CD14-positive monocyte (primary cell): ENCODE data around the gene PIGC. TPM values are rescaled to one million over a fixed set of nuclear protein-coding genes. Genes with fewer than 3 reads are reported as not detected.

Experiments used
- DNase-seq, 3 donors: peaks; one replicate each; pipeline ENCODE4 v3.0.0-alpha.2; 2011 to 2022
- H2AFZ ChIP-seq: 2 replicates; pipeline ENCODE4 v1.6.0; 2012; ENCODE audit warnings: mild to moderate bottlenecking, low read depth, low read length, inconsistent platforms; ENCODE audit not compliant: insufficient read depth, poor library complexity, severe bottlenecking
- H3K27ac ChIP-seq, 2 donors: 1 replicate in 1 of 2; 2 replicates in 1 of 2; pipeline ENCODE4 v1.5.1; 2012 to 2013; ENCODE audit warnings: low read length in 2 of 2, control low read depth in 1 of 2, inconsistent platforms in 1 of 2, low read depth in 1 of 2, mild to moderate bottlenecking in 1 of 2
- H3K27me3 ChIP-seq, 2 donors: one replicate each; pipeline versions ENCODE4 v1.6.0 to v1.6.1; 2011 to 2013; ENCODE audit warnings: low read length in 2 of 2; ENCODE audit not compliant: control insufficient read depth in 2 of 2, insufficient read depth in 2 of 2
- H3K36me3 ChIP-seq, 2 donors: replicated peaks in 1 of 2; 1 replicate in 1 of 2; 2 replicates in 1 of 2; pipeline versions ENCODE4 v1.5.1 to v1.6.1; 2012 to 2013; ENCODE audit warnings: low read length in 2 of 2, control low read depth in 1 of 2, inconsistent platforms in 1 of 2, mild to moderate bottlenecking in 1 of 2; ENCODE audit not compliant: insufficient read depth in 2 of 2, control insufficient read depth in 1 of 2
- H3K4me1 ChIP-seq, 2 donors: 1 replicate in 1 of 2; 2 replicates in 1 of 2; pipeline versions ENCODE4 v1.5.1 to v1.6.1; 2012 to 2013; ENCODE audit warnings: low read length in 2 of 2, control low read depth in 1 of 2, inconsistent platforms in 1 of 2, mild to moderate bottlenecking in 1 of 2, moderate library complexity in 1 of 2; ENCODE audit not compliant: insufficient read depth in 2 of 2, control insufficient read depth in 1 of 2
- H3K4me2 ChIP-seq: replicated peaks from 2 replicates; pipeline ENCODE3; 2012; ENCODE audit warnings: low read length, moderate library complexity, mild to moderate bottlenecking; ENCODE audit not compliant: poor library complexity, severe bottlenecking; ENCODE audit errors: extremely low read depth
- H3K4me3 ChIP-seq, 3 experiments: fragments of 200-600 bp in 1 of 3; sonication (generic) in 1 of 3; replicated peaks in 1 of 3; 1 replicate in 2 of 3; 2 replicates in 1 of 3; pipeline ENCODE4 v1.5.1; 2011 to 2013; ENCODE audit warnings: low read length in 3 of 3, mild to moderate bottlenecking in 3 of 3, control low read depth in 2 of 3, low read depth in 2 of 3, inconsistent platforms in 1 of 3, moderate library complexity in 1 of 3
- H3K79me2 ChIP-seq: 2 replicates; pipeline ENCODE4 v1.6.0; 2012; ENCODE audit warnings: mild to moderate bottlenecking, control low read depth, inconsistent platforms, low read length, moderate library complexity; ENCODE audit not compliant: insufficient read depth
- H3K9ac ChIP-seq: 2 replicates; pipeline ENCODE4 v1.6.0; 2017; ENCODE audit warnings: low read length, mild to moderate bottlenecking; ENCODE audit not compliant: insufficient read depth, poor library complexity, severe bottlenecking
- H3K9me3 ChIP-seq, 2 donors: replicated peaks in 1 of 2; 1 replicate in 1 of 2; 2 replicates in 1 of 2; pipeline versions ENCODE4 v1.5.1 to v1.6.1; 2012 to 2013; ENCODE audit warnings: low read length in 2 of 2, control low read depth in 1 of 2; ENCODE audit not compliant: control insufficient read depth in 1 of 2, insufficient read depth in 1 of 2
- H4K20me1 ChIP-seq: 2 replicates; pipeline ENCODE4 v1.6.0; 2012; ENCODE audit warnings: mild to moderate bottlenecking, low read length, control low read depth, moderate library complexity; ENCODE audit not compliant: insufficient read depth
- H3K27ac Mint-ChIP-seq, 7 donors: one replicate each; pipeline ENCODE4 v1.8.0; 2020; ENCODE audit warnings: mild to moderate bottlenecking in 7 of 7, mixed read lengths in 7 of 7, moderate library complexity in 6 of 7, inconsistent platforms in 2 of 7
- H3K27me3 Mint-ChIP-seq, 3 donors: one replicate each; pipeline ENCODE4 v1.8.0; 2021 to 2022; ENCODE audit warnings: low read depth in 3 of 3, mild to moderate bottlenecking in 3 of 3, mixed read lengths in 3 of 3, moderate library complexity in 3 of 3, inconsistent platforms in 1 of 3
- H3K36me3 Mint-ChIP-seq, 2 donors: one replicate each; pipeline ENCODE4 v1.8.0; 2020; ENCODE audit warnings: mixed read lengths in 2 of 2, inconsistent platforms in 1 of 2, mild to moderate bottlenecking in 1 of 2
- H3K4me1 Mint-ChIP-seq: one replicate; pipeline ENCODE4 v1.8.0; 2020; ENCODE audit warnings: mild to moderate bottlenecking, mixed read lengths
- H3K4me3 Mint-ChIP-seq, 2 donors: one replicate each; pipeline ENCODE4 v1.8.0; 2020; ENCODE audit warnings: mild to moderate bottlenecking in 2 of 2, mixed read lengths in 2 of 2, moderate library complexity in 1 of 2
- H3K9me3 Mint-ChIP-seq, 7 donors: one replicate each; pipeline ENCODE4 v1.8.0; 2020 to 2022; ENCODE audit warnings: mixed read lengths in 7 of 7, mild to moderate bottlenecking in 6 of 7, moderate library complexity in 6 of 7, inconsistent platforms in 2 of 7
- WGBS: methylation state at CpG from one replicate; pipeline ENCODE4 v1.1.5; 2013; ENCODE audit warnings: missing lambda C conversion rate; ENCODE audit not compliant: insufficient coverage; 5-methylcytosine and 5-hydroxymethylcytosine counted together
- intact Hi-C, 2 donors: fragments of 100-400 bp; cut with micrococcal nuclease; formaldehyde crosslinking; loops; one replicate each; pipeline versions ENCODE4 v1.15.0 to v1.15.1; 2023
- polyA plus RNA-seq, 3 donors: library from polyadenylated mRNA; depleted of rRNA in 1 of 3; unstranded in 2 of 3; stranded (reverse) in 1 of 3; fragments of 300-500 nt in 2 of 3; fragments of >200 nt in 1 of 3; fragmentation: Illumina TruSeq in 2 of 3; gene quantifications; 1 replicate in 2 of 3; 2 replicates in 1 of 3; pipeline ENCODE4 v1.2.3, GENCODE V29; 2012 to 2021
- TF ChIP-seq, protein P1 (sequence below): fragments of 200-600 bp; IDR thresholded peaks from one replicate; pipeline ENCODE4 v1.8.0; 2022; ENCODE audit warnings: antibody characterized with exemption, mild to moderate bottlenecking

Gene PIGC
- polyA plus RNA-seq, 3 donors = 11.5 to 61.5 (median 51.1) TPM

DNA sequence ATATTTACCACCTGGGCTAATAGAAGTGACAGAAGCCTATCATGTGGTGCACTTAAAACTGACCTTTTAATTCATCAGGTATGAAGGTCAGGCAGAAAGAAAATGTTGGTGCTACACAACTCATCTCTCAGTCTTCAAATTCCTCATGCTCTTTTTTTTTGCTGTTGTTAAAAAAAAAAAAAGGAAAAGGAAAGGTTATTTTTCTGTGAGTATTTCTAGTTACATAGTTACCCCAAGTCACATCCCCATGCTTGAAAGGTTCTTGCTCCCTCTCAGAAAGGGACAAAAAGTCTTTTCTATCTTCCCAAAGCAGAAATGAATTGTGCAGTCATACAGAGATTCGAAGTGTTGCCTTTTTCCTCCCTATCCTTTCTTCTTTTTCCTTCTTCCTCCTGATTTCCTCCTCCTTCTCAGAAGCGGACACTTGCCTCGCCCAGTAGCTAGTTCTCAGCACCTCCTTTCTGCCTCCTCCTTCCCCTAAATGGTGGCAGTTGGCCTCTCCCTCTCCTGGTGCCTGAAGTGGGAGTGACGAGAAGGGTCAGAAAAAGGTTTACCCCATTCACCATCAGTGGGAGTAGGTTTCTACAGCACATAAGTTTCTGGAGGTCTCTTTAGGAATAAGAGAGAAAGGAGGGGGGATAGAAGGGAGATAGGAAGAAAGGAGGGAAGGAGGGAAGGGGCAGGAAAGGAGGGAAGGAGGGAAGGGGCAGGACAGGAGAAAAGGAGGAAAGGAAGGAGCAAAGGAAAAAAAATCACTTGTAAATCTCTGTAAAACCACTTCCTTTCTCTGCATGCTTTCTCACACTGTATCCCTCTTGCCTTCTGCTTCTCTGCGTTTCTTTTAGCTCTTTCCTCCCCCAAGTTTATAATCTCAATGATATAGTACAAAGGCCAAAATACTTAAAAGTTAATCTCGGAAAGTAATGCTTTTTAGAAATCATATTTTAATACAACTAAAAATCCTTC lies 43.8 kb downstream of the PIGC start:
- no peak for DNase-seq
- no peak overlapping the region for H3K4me3 Mint-ChIP-seq
- peaks cover 4 to 5% of the 10 kb centered on the region in 2 donors for H3K36me3 Mint-ChIP-seq
- H3K27ac Mint-ChIP-seq = no peak overlapping the region
- no peak overlapping the region for H3K9ac ChIP-seq
- H3K27me3 ChIP-seq = no peaks in the 10 kb centered on the region
- WGBS = 70% methylated on average over 2 of the region's 6 CpGs
- H3K4me2 ChIP-seq = no peak overlapping the region
- TF ChIP-seq, protein P1, sequence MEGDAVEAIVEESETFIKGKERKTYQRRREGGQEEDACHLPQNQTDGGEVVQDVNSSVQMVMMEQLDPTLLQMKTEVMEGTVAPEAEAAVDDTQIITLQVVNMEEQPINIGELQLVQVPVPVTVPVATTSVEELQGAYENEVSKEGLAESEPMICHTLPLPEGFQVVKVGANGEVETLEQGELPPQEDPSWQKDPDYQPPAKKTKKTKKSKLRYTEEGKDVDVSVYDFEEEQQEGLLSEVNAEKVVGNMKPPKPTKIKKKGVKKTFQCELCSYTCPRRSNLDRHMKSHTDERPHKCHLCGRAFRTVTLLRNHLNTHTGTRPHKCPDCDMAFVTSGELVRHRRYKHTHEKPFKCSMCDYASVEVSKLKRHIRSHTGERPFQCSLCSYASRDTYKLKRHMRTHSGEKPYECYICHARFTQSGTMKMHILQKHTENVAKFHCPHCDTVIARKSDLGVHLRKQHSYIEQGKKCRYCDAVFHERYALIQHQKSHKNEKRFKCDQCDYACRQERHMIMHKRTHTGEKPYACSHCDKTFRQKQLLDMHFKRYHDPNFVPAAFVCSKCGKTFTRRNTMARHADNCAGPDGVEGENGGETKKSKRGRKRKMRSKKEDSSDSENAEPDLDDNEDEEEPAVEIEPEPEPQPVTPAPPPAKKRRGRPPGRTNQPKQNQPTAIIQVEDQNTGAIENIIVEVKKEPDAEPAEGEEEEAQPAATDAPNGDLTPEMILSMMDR = peak; percentile 9
- H3K36me3 ChIP-seq = no peaks in the 10 kb centered on the region
- H4K20me1 ChIP-seq = no peaks in the 10 kb centered on the region
- no peaks in the 10 kb centered on the region for H3K4me1 ChIP-seq
- H3K79me2 ChIP-seq = no peaks in the 10 kb centered on the region
- peak overlapping the region; percentile 4 for H2AFZ ChIP-seq
- H3K4me1 Mint-ChIP-seq = peaks cover 10% of the 10 kb centered on the region
- intact Hi-C loops = loop anchor here in 1 of 2 donors (5.0 kb wide), 1 partner anchor 598 kb away; no protein-coding TSS in a partner anchor
- H3K4me3 ChIP-seq = no peak overlapping the region
- no peak overlapping the region for H3K27ac ChIP-seq
- no peaks in the 10 kb centered on the region for H3K9me3 Mint-ChIP-seq
- peaks cover 0 to 3% (median 0%) of the 10 kb centered on the region in 3 donors for H3K27me3 Mint-ChIP-seq
- no peaks in the 10 kb centered on the region for H3K9me3 ChIP-seq

DNA sequence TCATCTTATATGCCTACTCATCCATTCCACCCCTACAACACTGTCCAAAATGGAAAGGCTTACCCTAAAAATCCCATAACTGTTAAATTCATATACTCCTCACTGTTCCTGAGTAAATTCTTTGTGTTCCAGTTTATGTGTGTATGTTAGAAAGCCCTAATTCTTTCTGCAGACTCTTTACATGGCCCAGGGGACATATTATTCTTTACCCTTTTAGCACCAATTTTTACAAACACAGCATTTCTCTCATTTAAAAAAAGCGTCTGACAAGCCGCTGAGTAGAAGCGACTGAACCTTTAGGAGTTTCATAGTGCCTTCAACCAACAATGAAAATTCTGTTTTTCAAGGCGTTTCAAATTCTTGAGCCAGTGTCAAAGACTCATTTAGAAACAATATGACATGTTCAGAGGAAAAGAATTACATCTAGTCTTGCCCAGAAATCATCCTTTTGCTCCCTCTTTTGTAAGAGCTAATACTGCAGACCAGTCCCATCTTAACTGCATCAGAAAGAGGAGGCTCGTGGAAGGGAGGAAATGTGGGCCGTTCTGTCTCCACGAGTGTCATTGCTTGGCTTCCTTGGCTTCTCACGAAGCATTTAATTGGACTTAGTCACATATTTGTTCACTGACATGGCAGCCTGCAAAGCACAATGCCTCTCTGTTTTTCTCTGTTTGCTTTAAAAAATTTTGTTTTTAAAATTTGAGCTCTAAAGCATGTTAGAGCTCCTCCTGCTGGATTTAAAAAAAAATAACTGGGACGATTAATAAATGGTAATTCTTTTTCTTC lies 44.7 kb downstream of the PIGC start:
- Histone ChIP-seq H3K79me2 (no peaks in the 10 kb centered on the region), H4K20me1 (no peaks in the 10 kb centered on the region), H3K4me1 (no peaks in the 10 kb centered on the region), H3K27me3 (no peaks in the 10 kb centered on the region), H3K36me3 (no peaks in the 10 kb centered on the region), H3K4me3 (no peak overlapping the region), H2AFZ (peak overlapping the region; percentile 4), H3K27ac (no peak overlapping the region), H3K9me3 (no peaks in the 10 kb centered on the region), H3K9ac (no peak overlapping the region), H3K4me2 (no peak overlapping the region)
- peaks cover 14% of the 10 kb centered on the region for H3K4me1 Mint-ChIP-seq
- intact Hi-C loops = loop anchor here in 1 of 2 donors (5.0 kb wide), 1 partner anchor 597 kb away; no protein-coding TSS in a partner anchor
- no peaks in the 10 kb centered on the region for H3K9me3 Mint-ChIP-seq
- TF ChIP-seq, protein P1 = peak; percentile 62
- no peak overlapping the region for H3K27ac Mint-ChIP-seq
- 100% methylated on average over 1 of the region's 9 CpGs for WGBS
- no peak for DNase-seq
- no peak overlapping the region for H3K4me3 Mint-ChIP-seq
- H3K36me3 Mint-ChIP-seq = peaks cover 4 to 5% of the 10 kb centered on the region in 2 donors
- H3K27me3 Mint-ChIP-seq = peaks cover 0 to 3% (median 0%) of the 10 kb centered on the region in 3 donors
